ENCODE measurements around the gene KIF26B.

KIF26B gene

DNA sequence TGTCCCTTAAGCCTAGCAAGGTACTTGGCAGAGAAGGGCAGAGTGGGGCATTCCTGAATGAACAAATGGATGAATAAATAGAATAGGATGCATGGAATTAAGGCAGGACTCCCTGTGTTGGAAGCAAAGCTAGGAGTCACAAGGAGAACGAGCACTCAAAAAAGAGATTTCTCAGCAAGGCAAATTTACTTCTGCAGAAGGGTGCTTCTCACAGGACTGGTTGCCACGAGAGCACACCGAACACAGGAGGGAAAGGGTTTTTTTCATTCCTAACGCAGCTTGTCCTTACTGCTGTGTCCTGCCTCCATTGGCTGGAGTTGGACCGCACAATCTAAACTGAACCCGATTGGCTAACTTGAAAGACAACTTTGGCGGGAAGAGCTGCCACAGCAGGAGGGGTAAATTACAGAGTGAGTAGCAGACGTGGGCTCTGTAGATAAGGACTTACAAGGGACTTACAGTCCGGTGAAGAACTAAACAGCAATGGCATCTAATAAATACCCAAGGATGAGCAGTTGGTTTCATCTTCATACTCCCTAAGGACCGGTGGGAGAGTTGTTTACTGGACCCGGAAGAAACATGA, 52.4 kb downstream of the KIF26B start:
- no peak for FAIRE-seq
- no peak for DNase-seq (ENCODE audit: low spot score)

DNA sequence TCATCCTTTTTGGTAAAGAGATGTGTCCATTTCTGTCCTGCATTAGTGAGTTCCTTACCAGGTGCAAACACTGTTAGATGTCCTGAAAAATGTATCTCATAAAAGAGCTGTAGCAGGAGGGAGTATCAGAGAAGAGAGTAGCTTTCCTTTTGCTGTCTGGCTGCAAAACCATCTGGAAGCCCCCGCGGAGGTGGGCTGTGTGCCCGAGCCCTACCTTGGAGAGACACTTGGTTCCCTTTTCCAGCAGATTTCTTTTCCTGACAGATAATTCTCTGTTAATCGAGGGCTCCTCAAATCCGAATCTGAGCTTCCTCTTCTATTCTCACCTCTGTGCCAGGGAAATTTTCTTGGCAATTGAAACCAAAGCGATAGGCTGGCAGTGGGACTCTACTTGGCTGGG, 53.0 kb downstream of the KIF26B start:
- no peak for DNase-seq (ENCODE audit: low spot score)
- no peak for FAIRE-seq

DNA sequence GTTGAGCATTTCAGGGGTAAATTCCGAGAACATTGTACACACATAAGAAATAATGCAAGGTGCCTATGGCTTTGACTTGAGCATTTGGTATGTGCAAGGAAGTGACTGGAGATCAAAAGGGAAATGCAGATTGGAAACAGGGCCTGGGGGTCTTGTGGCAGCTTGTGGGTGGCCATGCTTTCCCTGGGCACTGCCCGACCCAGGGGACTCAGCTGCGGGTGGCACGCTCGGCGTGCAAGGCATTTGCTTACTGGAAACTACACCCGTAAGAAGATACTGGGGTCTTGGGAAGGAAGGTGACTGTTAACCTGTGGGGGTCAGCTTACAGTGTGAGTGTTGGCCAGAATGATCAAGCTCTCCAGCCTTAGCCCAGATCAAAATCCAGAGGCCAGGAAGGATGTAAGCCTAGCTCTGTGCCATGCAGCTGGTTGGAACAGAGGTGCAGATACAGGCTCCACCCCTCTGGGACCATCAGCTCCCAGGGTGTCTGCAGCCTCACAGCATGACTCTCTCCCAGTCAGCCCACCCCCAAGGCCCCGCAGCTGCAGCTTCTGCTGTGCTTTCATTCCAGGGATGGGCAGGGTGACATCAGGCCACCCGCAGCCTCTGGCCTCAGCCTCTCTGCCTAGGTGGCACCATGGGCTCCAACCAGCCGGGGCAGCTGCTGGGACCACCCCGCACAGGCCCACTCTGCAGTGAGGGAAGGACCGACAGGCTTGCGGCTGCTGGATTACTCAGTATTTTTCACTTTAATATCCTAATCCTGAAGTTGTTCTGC, 55.1 kb downstream of the KIF26B start:
- DNase-seq (ENCODE audit: low spot score): no peak

DNA sequence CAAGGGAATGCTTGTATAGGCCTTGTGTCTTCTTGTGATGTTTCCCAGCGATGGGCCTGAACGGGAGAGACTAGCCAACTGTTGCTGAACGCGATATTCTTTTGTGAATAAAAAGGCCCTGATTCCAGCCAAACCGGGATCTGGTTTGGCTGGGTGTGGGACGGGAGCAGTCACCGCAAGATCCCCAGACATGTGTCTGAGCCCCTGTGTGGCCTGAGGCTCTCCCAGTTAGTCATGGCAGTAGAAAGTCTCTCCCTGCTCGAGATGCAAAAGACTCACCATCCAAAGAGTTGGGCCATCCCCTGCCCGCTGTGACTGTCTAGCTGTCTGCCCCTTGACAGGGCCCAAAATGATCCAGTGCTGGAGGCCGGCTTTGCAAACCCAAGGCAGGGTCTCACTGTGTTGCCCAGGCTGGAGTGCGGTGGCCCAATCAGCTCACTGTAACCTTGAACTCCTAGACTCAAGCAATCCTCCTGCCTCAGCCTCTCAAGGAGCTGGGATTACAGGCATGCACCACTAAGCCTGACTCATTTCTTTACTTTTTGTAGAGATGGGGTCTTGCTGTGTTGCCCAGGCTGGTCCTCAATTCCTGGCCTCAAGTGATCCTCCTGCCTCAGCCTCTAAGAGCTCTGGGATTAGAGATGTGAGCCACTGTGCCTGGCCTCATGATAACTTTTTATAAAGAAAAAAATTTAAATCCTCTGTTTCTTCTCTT, 56.4 kb downstream of the KIF26B start:
- FAIRE-seq: no peak
- DNase-seq (ENCODE audit: low spot score): no peak

More for the DNA sequence above, 55.1 kb downstream of the KIF26B start:
- FAIRE-seq: no peak

DNA sequence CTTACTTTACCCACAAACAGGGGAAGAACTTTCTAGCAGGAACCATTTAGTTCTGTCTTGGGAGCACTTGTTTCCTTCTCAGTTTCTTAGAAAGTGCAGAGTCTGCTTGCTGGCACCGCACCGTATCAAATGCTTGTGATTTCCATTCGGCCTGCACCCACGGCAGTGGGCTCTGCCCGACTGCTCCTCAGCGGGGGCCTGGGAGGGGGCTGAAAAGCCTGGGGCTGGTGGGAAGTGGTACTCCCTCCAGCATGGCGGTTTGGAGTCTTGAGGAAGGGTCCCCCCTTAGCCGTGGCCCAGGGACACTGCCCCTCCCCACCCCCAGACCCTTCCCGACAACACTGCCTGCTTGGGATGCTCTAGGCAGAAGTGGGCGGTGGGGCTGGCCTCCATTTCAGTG, 57.0 kb downstream of the KIF26B start:
- no peak for FAIRE-seq
- no peak for DNase-seq (ENCODE audit: low spot score)

DNA sequence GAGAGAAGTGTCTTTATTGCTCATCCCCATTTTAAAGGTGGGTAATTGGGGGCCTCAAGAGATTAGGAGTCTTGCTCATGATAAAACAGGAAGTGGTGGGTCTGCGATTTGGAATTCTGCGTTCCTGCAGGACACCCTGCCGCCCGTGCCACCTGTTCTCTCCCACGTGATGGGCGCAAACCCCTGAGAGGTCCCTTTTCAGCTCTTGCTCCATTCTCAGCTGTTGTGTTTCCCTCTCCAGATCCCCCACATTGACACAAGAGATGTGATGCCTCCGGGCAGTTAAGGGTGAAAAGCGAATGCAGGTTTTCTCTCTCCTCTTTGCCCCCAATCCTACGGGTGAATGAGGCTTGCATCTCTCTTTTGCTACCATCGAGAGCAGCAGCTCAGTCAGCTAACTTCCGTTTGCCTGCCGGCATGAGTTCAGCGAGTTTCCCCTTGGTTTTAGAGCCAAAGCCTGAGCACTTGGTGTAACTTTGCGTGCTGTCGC, 57.5 kb downstream of the KIF26B start:
- DNase-seq (ENCODE audit: low spot score): no peak
- FAIRE-seq: no peak

DNA sequence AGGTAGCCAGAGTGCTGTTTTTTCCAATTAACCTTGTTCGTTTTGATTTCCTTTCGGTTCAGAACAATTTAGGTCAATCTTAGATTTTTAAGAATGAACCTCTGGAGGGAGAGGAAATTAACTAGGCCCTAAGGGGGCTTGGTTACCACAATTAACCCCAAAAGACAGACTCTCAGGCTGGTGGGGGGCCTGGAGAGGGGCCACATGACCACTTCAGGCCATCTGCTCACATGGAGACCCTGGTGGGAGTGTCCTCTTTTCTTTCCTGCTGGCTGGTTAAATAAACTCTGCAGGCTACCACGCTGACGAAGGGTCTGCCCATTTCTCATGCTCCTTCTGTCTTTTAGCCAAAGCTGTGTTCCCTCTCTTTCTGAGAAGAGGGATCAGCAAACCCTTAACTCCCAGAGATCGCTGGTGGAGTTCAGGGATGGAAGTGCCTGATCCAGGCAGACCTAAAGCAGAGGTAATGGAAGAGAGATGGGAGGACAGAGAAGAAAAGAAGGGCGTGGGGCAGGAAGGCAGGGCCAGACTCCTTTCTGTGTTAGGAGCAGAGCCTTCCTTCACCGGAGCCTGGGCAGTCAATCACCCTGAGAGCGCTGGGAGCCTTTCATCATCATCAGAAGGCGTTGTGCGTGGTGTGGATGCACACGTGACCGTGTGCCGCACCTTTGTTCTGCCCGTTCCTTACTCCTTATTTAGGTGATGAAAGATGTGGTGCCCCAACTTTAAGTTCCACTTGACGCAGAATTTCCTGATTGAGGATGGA, 58.5 kb downstream of the KIF26B start:
- FAIRE-seq: no peak

DNA sequence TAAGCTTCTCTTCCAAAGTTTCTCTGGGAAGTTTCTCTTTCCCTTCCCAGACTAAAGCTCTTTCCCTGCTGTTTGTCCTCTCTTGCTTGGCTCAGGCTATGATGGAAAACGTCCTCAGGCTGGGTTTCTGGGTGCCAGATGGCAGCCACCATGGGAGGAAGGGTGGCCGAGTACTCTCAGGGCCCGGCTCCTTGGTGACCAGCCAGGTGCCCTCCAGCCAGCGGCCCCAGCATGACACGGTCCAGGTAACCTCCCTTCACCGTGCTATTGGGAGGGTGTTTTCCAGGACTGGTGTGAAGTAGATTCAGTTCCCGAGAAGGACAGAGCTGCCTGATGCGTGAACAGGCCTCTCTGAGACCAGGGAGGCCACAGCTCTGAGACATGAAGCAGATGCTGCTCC, 60.3 kb downstream of the KIF26B start:
- FAIRE-seq (no peak), DNase-seq (ENCODE audit: low spot score) (no peak)

More for the DNA sequence above, 58.5 kb downstream of the KIF26B start:
- no peak for DNase-seq (ENCODE audit: low spot score)

DNA sequence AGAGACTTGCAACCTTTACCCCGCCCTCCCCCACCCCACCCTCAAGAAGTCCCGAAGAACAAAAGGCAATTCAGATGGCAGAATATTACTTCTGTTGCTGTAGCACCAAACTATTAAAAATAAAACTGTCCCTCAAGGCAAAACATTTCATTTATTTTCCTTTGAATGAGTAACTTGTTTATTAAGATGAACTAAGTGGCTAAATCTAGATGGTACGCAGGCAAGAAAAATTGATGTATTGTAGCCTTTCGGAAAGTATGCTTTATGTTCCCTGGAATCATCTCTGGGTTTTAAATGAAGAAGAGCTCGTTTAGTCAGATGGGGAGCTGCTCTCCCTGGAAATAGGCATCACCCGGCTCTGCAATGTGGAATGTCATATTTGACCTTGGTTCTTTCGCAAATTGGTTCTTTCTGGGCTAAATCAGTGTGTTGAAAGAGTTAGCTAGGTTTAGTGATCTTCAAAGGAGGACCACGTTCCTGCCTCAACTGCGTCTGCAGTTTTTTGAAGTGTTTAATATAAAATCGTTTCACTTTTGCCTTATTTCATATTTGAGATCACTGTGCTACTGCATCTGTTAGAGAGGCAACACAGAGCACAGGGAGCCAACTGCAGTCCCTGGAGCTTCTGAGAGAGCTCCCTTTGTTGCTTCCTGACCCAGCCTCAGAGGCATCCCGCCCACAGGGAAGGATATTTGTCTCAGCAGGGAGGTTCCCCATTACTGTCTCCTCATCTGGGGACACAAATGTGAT, 61.8 kb downstream of the KIF26B start:
- no peak for DNase-seq (ENCODE audit: low spot score)
- FAIRE-seq: no peak

DNA sequence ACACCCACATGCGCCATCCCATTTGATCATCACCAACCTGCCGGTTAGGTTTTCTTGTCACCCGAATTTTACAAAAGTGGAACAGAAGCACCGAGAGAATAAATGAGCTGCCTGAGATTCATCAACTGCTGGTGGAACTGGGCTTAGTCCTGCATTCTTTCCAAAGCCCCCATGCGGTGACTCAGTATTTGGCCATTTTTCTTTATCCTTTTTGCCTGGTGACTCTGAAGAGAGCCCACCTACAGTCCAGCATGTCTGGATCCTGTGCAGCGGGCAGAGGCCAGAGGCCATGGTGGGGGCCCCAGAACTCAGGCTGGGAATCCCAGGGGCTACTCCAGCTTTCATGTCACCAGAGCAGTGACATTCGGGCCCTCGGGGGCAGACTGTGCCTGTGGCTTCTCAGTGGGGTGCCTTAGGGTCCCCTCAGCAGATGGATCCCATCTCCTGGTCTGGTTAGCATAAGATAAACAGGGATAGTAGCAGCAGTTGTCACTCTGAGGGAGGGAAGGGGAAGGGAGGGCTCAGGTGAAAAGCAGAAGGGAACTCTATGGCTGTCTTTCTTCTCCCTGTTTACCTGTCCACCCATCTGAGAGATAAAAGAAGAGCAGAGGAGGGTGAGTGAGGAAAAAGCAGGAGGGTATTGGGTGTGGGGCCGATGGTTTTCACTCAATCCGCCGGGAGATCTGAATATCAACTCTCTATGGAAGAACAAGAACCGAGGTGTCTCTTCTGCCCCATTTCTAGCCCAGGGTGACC, 63.2 kb downstream of the KIF26B start:
- FAIRE-seq: no peak

DNA sequence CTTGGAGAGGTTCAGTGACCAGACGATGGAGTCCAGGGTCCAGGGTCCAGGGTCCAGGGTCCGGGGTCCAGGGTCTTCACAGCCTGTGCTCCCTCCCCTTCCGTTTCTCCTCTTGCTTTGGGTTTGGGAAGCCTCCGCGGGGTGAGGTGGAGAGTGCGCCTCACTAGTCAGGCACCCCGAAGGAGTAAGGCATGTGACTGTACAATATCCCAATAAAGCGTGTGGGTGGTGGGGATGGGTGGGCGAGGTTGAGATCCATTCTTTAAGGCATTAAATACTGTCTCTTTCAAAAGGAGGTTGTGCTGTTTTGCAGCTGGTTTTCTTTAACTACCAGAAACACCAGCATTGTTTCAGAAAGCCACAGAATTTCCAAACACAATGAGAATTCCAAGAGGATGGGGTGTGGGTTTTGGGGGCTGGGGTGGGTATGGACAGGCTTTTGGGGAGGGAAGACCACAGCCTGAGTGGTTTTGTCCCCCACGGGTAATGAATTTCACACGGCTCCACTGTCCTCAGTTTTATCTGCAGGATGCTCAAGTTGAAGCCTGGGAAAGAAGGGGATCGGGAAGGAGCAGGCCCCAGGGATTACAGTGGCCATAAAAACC, 65.7 kb downstream of the KIF26B start:
- FAIRE-seq: no peak
- no peak for DNase-seq (ENCODE audit: low spot score)

More for the DNA sequence above, 63.2 kb downstream of the KIF26B start:
- no peak for DNase-seq (ENCODE audit: low spot score)

DNA sequence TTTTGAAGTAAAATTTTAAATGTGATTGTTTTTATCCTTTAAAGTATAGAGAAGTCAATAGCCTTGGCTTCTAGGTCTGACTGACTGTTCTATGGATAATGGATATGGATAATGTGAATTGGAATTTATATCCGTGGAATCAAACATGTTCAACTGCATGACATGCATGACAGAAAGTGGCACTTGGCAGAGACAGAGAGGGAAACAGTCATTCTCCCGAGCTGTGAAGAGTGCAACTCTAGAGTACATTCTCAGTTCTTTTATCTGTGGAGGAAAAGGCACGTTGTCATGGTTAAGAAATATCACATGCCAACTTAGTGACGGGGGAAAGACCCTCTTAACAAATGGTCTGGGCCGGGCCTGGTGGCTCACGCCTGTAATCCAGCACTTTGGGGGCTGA, 67.0 kb downstream of the KIF26B start:
- FAIRE-seq: no peak

DNA sequence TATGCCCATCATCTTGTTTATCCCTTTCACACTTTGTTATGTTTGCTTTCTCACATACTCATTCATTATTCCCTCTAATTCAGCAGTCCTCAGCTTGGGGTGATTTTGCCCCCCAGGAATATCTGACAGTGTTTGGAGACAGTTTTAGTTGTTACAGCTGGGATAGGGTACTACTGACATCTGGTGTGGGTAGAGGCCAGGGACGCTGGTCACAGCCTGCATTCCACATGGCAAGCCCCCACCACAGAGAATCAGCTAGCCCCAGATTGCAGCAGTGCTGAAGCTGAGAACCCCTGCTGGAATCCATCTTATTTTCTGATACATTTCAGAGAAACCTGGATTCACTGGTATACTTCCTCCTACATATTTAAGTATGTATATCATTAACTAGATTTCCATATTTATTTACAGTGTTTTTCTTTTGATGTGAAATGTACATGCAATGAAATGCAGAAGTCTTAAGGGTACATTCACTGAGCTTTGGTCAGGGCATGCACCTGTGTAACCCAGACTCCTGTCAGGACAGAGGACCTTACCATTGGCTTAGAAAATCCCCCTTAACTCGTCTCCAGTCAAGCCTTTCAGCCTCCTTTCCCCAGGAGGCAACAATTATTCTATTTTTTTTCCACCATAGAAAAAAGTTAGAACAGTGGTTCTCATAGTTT, 68.3 kb downstream of the KIF26B start:
- FAIRE-seq (no peak), DNase-seq (ENCODE audit: low spot score) (no peak)

More for the DNA sequence above, 67.0 kb downstream of the KIF26B start:
- no peak for DNase-seq (ENCODE audit: low spot score)

DNA sequence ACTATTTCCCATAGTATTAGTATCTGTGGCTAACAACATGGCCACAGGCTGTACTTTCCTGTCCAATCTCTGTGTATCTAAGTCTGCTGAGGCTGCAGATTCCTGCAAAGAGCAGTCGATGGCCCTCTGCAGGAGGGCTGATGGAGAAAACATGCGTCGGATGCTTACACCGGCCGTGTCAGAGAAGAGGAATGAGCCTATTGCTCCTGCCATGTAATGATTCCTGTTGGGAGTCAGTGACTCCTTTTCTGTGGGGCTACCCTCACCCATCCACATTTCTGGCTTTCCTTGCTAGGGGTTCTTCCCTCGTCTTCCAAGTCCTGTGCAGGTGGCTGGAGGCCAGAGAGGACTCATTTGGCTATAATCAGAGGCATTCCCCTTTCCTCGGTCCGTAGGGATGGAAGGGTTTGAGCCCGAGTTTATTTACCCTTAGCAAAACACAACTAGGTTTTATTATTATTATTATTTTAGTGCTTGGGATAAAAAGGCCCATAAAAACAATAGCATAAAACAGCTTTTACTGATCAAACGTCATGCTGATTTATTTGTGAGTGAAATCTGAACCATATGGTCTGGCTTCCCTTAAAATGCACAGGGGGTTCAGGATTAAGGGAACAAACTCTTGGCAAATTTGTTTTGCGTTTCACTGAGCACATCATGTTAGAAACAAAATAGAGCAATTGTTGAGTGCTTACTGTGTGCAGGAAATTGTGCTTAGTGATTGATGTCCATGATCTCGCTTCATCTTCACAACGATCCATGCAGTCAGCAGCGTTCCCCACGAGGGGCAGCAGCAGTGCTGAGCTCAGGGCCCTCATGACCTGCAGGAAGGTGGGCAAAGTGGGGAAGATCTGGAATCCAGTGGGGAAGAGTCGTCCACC, 70.8 kb downstream of the KIF26B start:
- DNase-seq (ENCODE audit: low spot score) (no peak), FAIRE-seq (no peak)

DNA sequence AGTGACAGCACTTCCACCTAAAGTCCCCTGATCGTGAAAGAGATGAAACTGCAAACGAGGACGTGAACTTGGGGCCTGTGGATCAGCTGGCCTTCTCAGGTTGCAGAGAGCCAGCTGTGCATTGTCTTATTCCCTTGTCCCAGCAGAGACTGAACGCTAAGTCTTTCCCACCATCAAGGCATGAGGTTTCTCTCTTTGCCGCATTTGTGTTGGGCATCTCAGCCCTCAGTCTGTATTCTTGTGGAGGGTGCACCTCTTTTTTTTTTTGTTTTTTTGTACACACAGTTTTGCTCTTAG, 71.4 kb downstream of the KIF26B start:
- no peak for FAIRE-seq
- no peak for DNase-seq (ENCODE audit: low spot score)

DNA sequence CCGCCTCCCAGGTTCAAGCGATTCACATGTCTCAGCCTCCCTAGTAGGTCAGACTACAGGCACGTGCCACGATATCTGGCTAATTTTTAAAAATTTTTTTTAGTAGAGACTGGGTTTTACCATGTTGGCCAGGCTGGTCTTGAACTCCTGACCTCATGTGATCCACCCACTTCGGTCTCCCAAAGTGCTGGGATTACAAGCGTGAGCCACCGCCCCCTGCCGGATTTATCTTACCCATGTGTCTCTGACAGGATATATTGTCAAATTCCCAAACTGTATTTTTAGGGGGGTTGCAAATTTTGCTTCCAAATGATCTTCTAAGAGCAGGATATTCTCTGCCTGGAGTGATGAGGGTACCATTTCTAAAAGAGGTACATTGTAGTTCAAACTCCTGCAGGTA, 74.3 kb downstream of the KIF26B start:
- no peak for FAIRE-seq
- DNase-seq (ENCODE audit: low spot score): no peak

DNA sequence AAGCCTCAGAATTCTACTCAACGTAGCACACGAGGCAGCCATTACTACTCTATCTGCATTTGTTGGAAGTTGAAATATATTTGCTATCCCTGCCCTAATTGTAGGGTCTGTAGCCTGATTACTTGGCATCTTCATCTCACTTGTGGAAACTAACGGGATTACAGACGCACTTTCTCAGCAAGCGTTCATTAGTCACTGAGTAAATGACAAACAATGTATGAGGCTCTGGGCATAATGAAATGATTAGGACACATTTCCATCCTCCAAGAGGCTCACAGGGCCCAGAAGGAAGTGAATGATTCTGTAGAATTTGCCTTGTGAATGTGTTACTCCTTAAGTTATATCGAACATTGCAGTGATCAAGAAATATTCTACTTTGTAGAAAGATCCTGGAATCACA, 78.1 kb downstream of the KIF26B start:
- FAIRE-seq (no peak), DNase-seq (ENCODE audit: low spot score) (no peak)

Measured in RCC 7860 (cell line).